Stimulated activated CD4-positive, alpha-beta T cell treated with anti-CD3 and anti-CD28 coated beads, TNF-alpha, amount 100 ng/mL, for 4 hours (primary cell): ENCODE measurements around the gene KANSL1L.
"Not testable (repeated sequence)": the region's sequence is repeated elsewhere in the genome, so short reads cannot be mapped to it uniquely, and the experiment has no call there.

Experiments used
- DNase-seq, 3 experiments: peaks; one replicate each; pipeline ENCODE4 v3.0.0-alpha.2; 2020; ENCODE audit warnings: low read depth in 3 of 3

The KANSL1L gene

GRCh38 chr2:210171309-210172218 is at the start of gene KANSL1L:
TSS of gene KANSL1L (minus strand) at chr2:210171409. CDS start at chr2:210154582, 16,827 bp downstream.
- peak; percentile 94 to 95 (median 95) for DNase-seq

GRCh38 chr2:210215120-210215519 is 43.9 kb upstream of the KANSL1L start:
- DNase-seq, result no peak

GRCh38 chr2:210210185-210210584 is 39.0 kb upstream of the KANSL1L start:
- no peak for DNase-seq

GRCh38 chr2:210207929-210208328 is 36.7 kb upstream of the KANSL1L start:
- DNase-seq, result no peak

GRCh38 chr2:210203558-210203957 is 32.3 kb upstream of the KANSL1L start:
- no peak for DNase-seq

- no peak for DNase-seq
These were observed 31.9 kb upstream of the KANSL1L start for GRCh38 chr2:210203147-210203546.

- DNase-seq, result no peak
These were observed 28.6 kb upstream of the KANSL1L start for GRCh38 chr2:210199854-210200253.

- no peak for DNase-seq
These were observed 28.1 kb upstream of the KANSL1L start for GRCh38 chr2:210199186-210199765.

GRCh38 chr2:210198326-210198725 is 27.1 kb upstream of the KANSL1L start:
- no peak for DNase-seq

- no peak for DNase-seq
These were observed 26.5 kb upstream of the KANSL1L start for GRCh38 chr2:210197720-210198119.

- no peak for DNase-seq
These were observed 24.1 kb upstream of the KANSL1L start for GRCh38 chr2:210195101-210195852.

GRCh38 chr2:210190345-210190744 is 19.1 kb upstream of the KANSL1L start:
- DNase-seq, result no peak

- DNase-seq, result no peak
These were observed 18.4 kb upstream of the KANSL1L start for GRCh38 chr2:210189452-210190138.

GRCh38 chr2:210188755-210189154 is 17.5 kb upstream of the KANSL1L start:
- no peak for DNase-seq

- DNase-seq, result no peak
These were observed 17.0 kb upstream of the KANSL1L start for GRCh38 chr2:210188190-210188589.

GRCh38 chr2:210183936-210184335 is 12.7 kb upstream of the KANSL1L start:
- not testable (repeated sequence) for DNase-seq

GRCh38 chr2:210181606-210182088 is 10.4 kb upstream of the KANSL1L start:
- DNase-seq, result not testable (repeated sequence)

- not testable (repeated sequence) for DNase-seq
These were observed 9.9 kb upstream of the KANSL1L start for GRCh38 chr2:210181033-210181605.

GRCh38 chr2:210180477-210180876 is 9.3 kb upstream of the KANSL1L start:
- no peak for DNase-seq

GRCh38 chr2:210179351-210179990 is 8.3 kb upstream of the KANSL1L start:
- DNase-seq, result no peak

- no peak for DNase-seq
These were observed 6.6 kb upstream of the KANSL1L start for GRCh38 chr2:210177769-210178168.
